PC-9 (cell line): ENCODE measurements around the gene SEC23B. TPM values are rescaled to one million over a fixed set of nuclear protein-coding genes. Genes with fewer than 3 reads are reported as not detected.
"Not testable (repeated sequence)": the region's sequence is repeated elsewhere in the genome, so short reads cannot be mapped to it uniquely, and the experiment has no call there.

Experiments
- BruUV-seq: library from RNA; stranded (reverse); fragments of 400-500 nt; replicated peaks from 2 replicates; lab custom pipeline; 2021; lab: Mats Ljungman, UMichigan
- CTCF ChIA-PET: fragments of 300-600 bp; sonication (Branson Sonifier 250); formaldehyde crosslinking; loops from one replicate; lab custom pipeline; 2022; ENCODE audit warnings: antibody characterized with exemption; lab: Charles Lee
- POLR2A ChIA-PET: fragments of 300-600 bp; sonication (Branson Sonifier 250); formaldehyde crosslinking; loops from one replicate; lab custom pipeline; 2022; ENCODE audit warnings: antibody characterized with exemption; ENCODE audit not compliant: unreplicated experiment; lab: Charles Lee
- DNase-seq, 2 experiments: peaks; one replicate each; pipeline versions ENCODE4 v3.0.0 to v3.0.0-alpha.2; 2015 to 2022; ENCODE audit warnings: mixed read lengths in 1 of 2
- H2AFZ ChIP-seq: fragments of 200-600 bp; sonication (generic); 2 replicates; pipeline ENCODE4 v1.8.1; 2017; ENCODE audit warnings: antibody characterized with exemption
- H3F3A ChIP-seq: fragments of 200-600 bp; sonication (generic); 2 replicates; pipeline ENCODE4 v1.8.1; 2017; ENCODE audit warnings: antibody characterized with exemption, mild to moderate bottlenecking, low read depth; ENCODE audit not compliant: insufficient read depth
- H3K27ac ChIP-seq: fragments of 200-600 bp; sonication (generic); 2 replicates; pipeline ENCODE4 v1.6.1; 2016; ENCODE audit warnings: mixed run types
- H3K27me3 ChIP-seq: fragments of 200-600 bp; sonication (generic); 2 replicates; pipeline ENCODE4 v1.6.1; 2016; ENCODE audit warnings: low read depth, mixed run types; ENCODE audit not compliant: insufficient read depth
- H3K36me3 ChIP-seq: fragments of 200-600 bp; sonication (generic); 2 replicates; pipeline ENCODE4 v1.6.1; 2016; ENCODE audit warnings: low read depth, mixed run types
- H3K4me1 ChIP-seq: fragments of 200-600 bp; sonication (generic); replicated peaks from 2 replicates; pipeline ENCODE4 v1.6.1; 2016; ENCODE audit warnings: mixed run types; ENCODE audit not compliant: insufficient read depth
- H3K4me2 ChIP-seq: fragments of 200-600 bp; sonication (generic); 2 replicates; pipeline ENCODE4 v1.6.1; 2017; ENCODE audit warnings: mixed run types
- H3K4me3 ChIP-seq: fragments of 200-600 bp; sonication (generic); 2 replicates; pipeline ENCODE4 v1.6.1; 2016; ENCODE audit warnings: mixed run types
- H3K79me2 ChIP-seq: fragments of 200-600 bp; sonication (generic); 2 replicates; pipeline ENCODE4 v1.6.1; 2017; ENCODE audit warnings: low read depth, mixed run types
- H3K9me2 ChIP-seq: fragments of 200-600 bp; sonication (generic); 2 replicates; pipeline ENCODE4 v1.8.1; 2017; ENCODE audit warnings: mild to moderate bottlenecking; ENCODE audit not compliant: insufficient read depth
- H3K9me3 ChIP-seq: fragments of 200-600 bp; sonication (generic); 2 replicates; pipeline ENCODE4 v1.8.1; 2016; ENCODE audit warnings: low read depth; ENCODE audit not compliant: insufficient read depth
- H4K20me1 ChIP-seq: fragments of 200-600 bp; sonication (generic); 2 replicates; pipeline ENCODE4 v1.8.1; 2017; ENCODE audit not compliant: insufficient read depth
- CTCF ChIP-seq: fragments of 200-600 bp; sonication (generic); conservative IDR thresholded peaks from 2 replicates; pipeline ENCODE4 v1.6.1; 2017; ENCODE audit warnings: mixed run types, antibody characterized with exemption, mild to moderate bottlenecking, moderate library complexity
- EZH2 ChIP-seq: fragments of 200-600 bp; sonication (generic); IDR thresholded peaks from 2 replicates; pipeline ENCODE4 v1.8.0; 2017; ENCODE audit warnings: antibody characterized with exemption, low read depth
- intact Hi-C: fragments of 100-400 bp; cut with micrococcal nuclease; formaldehyde crosslinking; loops from one replicate; pipeline ENCODE4 v1.10.0; 2022; ENCODE audit not compliant: unreplicated experiment
- total RNA-seq: library from RNA; stranded (reverse); gene quantifications from 2 replicates; pipeline ENCODE4 v1.2.3, GENCODE V29; 2021

SEC23B gene
- total RNA-seq, 1 experiment from 2014 or later = 78.5 TPM

- no peak overlapping the region for H3K27ac ChIP-seq
- DNase-seq = no peak
- POLR2A ChIA-PET = no interaction called here
- CTCF ChIA-PET = no interaction called here
- no peak overlapping the region for H3K4me2 ChIP-seq
- BruUV-seq = no TSS peak
- H2AFZ ChIP-seq = no peak overlapping the region
- peaks cover 27% of the 10 kb centered on the region for H3K79me2 ChIP-seq
- H3K27me3 ChIP-seq = no peaks in the 10 kb centered on the region
- TF ChIP-seq EZH2 = no peak
- TF ChIP-seq CTCF = no peak
- no peak overlapping the region for H3K4me3 ChIP-seq
- peaks cover 8% of the 10 kb centered on the region for H3K4me1 ChIP-seq
- no peaks in the 10 kb centered on the region; the same call in 1 of the 2 replicates for H4K20me1 ChIP-seq
- intact Hi-C loops = no loop called here
- peaks cover 19% of the 10 kb centered on the region for H3K36me3 ChIP-seq
- H3K9me2 ChIP-seq = no peaks in the 10 kb centered on the region
- H3F3A ChIP-seq = no peaks in the 10 kb centered on the region
- H3K9me3 ChIP-seq = no peaks in the 10 kb centered on the region
These were observed 5.5 kb downstream of the SEC23B start for GRCh38 chr20:18513208-18513607.

- intact Hi-C loops = no loop called here
These were observed 6.4 kb downstream of the SEC23B start for GRCh38 chr20:18514127-18514526.

GRCh38 chr20:18515973-18516372 is 8.2 kb downstream of the SEC23B start:
- Histone ChIP-seq H3K36me3 (peaks cover 19% of the 10 kb centered on the region), H3K27me3 (no peaks in the 10 kb centered on the region), H3K4me2 (no peak overlapping the region), H3F3A (no peaks in the 10 kb centered on the region), H3K9me2 (no peaks in the 10 kb centered on the region), H3K4me1 (no peaks in the 10 kb centered on the region), H3K9me3 (no peaks in the 10 kb centered on the region), H3K4me3 (no peak overlapping the region), H2AFZ (no peak overlapping the region), H3K79me2 (0 out of 2 replicates have a peak, but pooled peaks cover 3% of the 10 kb centered on the region), H4K20me1 (no peaks in the 10 kb centered on the region; the same call in 1 of the 2 replicates), H3K27ac (no peak overlapping the region)
- CTCF ChIA-PET = interaction anchor here (0.6 to 0.7 kb wide), 3 partner anchors 11 to 935 kb away, joined by 5 to 7 read pairs (median 6); no protein-coding TSS in a partner anchor
- intact Hi-C loops = no loop called here
- no peak for TF ChIP-seq CTCF
- TF ChIP-seq EZH2 = no peak
- BruUV-seq = no TSS peak
- DNase-seq = no peak
- POLR2A ChIA-PET = interaction anchor here (0.7 kb wide), 1 partner anchor 20 kb away, joined by 10 read pairs; no protein-coding TSS in a partner anchor

More at GRCh38 chr20:18514127-18514526, 6.4 kb downstream of the SEC23B start:
- Histone ChIP-seq H3K36me3 (peaks cover 19% of the 10 kb centered on the region), H3K27ac (no peak overlapping the region), H3K4me3 (no peak overlapping the region), H3K4me1 (peaks cover 2% of the 10 kb centered on the region), H3K4me2 (no peak overlapping the region), H3K9me2 (no peaks in the 10 kb centered on the region), H3K27me3 (no peaks in the 10 kb centered on the region), H2AFZ (no peak overlapping the region), H3F3A (no peaks in the 10 kb centered on the region), H4K20me1 (no peaks in the 10 kb centered on the region; the same call in 1 of the 2 replicates), H3K9me3 (no peaks in the 10 kb centered on the region), H3K79me2 (peaks cover 18% of the 10 kb centered on the region)
- POLR2A ChIA-PET = no interaction called here
- no TSS peak for BruUV-seq
- CTCF ChIA-PET = no interaction called here
- DNase-seq = no peak
- no peak for TF ChIP-seq CTCF
- no peak for TF ChIP-seq EZH2

- DNase-seq = peak in 1 of 2 experiments; percentile 43
- H2AFZ ChIP-seq, H3K4me3 ChIP-seq, H3K4me2 ChIP-seq, intact Hi-C loops, H3F3A ChIP-seq, H3K27me3 ChIP-seq, H3K79me2 ChIP-seq, CTCF ChIA-PET, POLR2A ChIA-PET, BruUV-seq, H3K27ac ChIP-seq, H3K9me3 ChIP-seq, H4K20me1 ChIP-seq, H3K9me2 ChIP-seq: not testable (repeated sequence)
- Histone ChIP-seq H3K36me3 (peaks cover 23% of the 10 kb centered on the region), H3K4me1 (peaks cover 17% of the 10 kb centered on the region)
These were observed 14.3 kb downstream of the SEC23B start for GRCh38 chr20:18522066-18522465.
